ENCODE measurements around the gene LTA4H.

The LTA4H gene

GRCh38 chr12:96056646-96057455, 21.5 kb upstream of the LTA4H start:
- Histone ChIP-seq H3K9ac (ENCODE audit: low read length) (no peak overlapping the region), H2AK5ac (ENCODE audit: low read length, severe bottlenecking) (no peak overlapping the region), H2BK5ac (ENCODE audit: low read depth, low read length, poor library complexity, severe bottlenecking) (no peak overlapping the region), H3K36me3 (ENCODE audit: control insufficient read depth in 1 of 2, insufficient read depth in 2 of 2, low read depth in 1 of 2, low read length in 2 of 2) (no peaks in the 10 kb centered on the region), H3K4me2 (ENCODE audit: low read length, poor library complexity, severe bottlenecking) (no peak overlapping the region), H3K9me3 (ENCODE audit: control insufficient read depth, low read length) (peaks cover 7% of the 10 kb centered on the region), H4K8ac (ENCODE audit: low read length) (no peak overlapping the region), H4K91ac (ENCODE audit: low read length) (no peak overlapping the region), H2AFZ (ENCODE audit: low read depth, low read length) (no peak overlapping the region), H3K23ac (ENCODE audit: low read length in 2 of 2) (no peak overlapping the region), H2BK120ac (ENCODE audit: low read depth, low read length) (no peak overlapping the region), H2BK15ac (ENCODE audit: low read depth, poor library complexity, severe bottlenecking) (no peak overlapping the region), H2BK12ac (ENCODE audit: low read length in 2 of 2) (no peak overlapping the region), H3K27ac (ENCODE audit: low read length, poor library complexity, severe bottlenecking) (no peak overlapping the region), H3K4ac (ENCODE audit: low read depth in 1 of 2, low read length in 2 of 2) (no peak overlapping the region), H3K18ac (ENCODE audit: low read depth in 1 of 2, low read length in 2 of 2) (no peak overlapping the region), H3K79me1 (replicated peaks; ENCODE audit: low read length, poor library complexity, severe bottlenecking) (no peaks in the 10 kb centered on the region), H3K4me3 (ENCODE audit: insufficient read depth in 1 of 2, low read depth in 1 of 2, low read length in 2 of 2) (no peak overlapping the region), H3K27me3 (ENCODE audit: control insufficient read depth in 1 of 2, insufficient read depth in 1 of 2, low read length in 2 of 2) (no peaks in the 10 kb centered on the region), H3K4me1 (ENCODE audit: control insufficient read depth, insufficient read depth, low read depth, low read length) (no peaks in the 10 kb centered on the region), H3K14ac (ENCODE audit: low read length in 2 of 2) (no peak overlapping the region)
- 94% methylated on average over 7 of the region's 8 CpGs for WGBS
- no peak for DNase-seq

- no peak overlapping the region for H3K27ac ChIP-seq (ENCODE audit: low read length, poor library complexity, severe bottlenecking)
- no peak overlapping the region for H3K14ac ChIP-seq (ENCODE audit: low read length in 2 of 2)
- H3K9ac ChIP-seq (ENCODE audit: low read length): no peak overlapping the region
- no peak overlapping the region for H2BK15ac ChIP-seq (ENCODE audit: low read depth, poor library complexity, severe bottlenecking)
- H2AFZ ChIP-seq (ENCODE audit: low read depth, low read length): no peak overlapping the region
- H3K23ac ChIP-seq (ENCODE audit: low read length in 2 of 2): no peak overlapping the region
- H3K4me1 ChIP-seq (ENCODE audit: control insufficient read depth, insufficient read depth, low read depth, low read length): no peaks in the 10 kb centered on the region
- H3K4me2 ChIP-seq (ENCODE audit: low read length, poor library complexity, severe bottlenecking): no peak overlapping the region
- peaks cover 7% of the 10 kb centered on the region for H3K9me3 ChIP-seq (ENCODE audit: control insufficient read depth, low read length)
- H4K8ac ChIP-seq (ENCODE audit: low read length): no peak overlapping the region
- no peaks in the 10 kb centered on the region for H3K79me1 ChIP-seq (replicated peaks; ENCODE audit: low read length, poor library complexity, severe bottlenecking)
- H3K18ac ChIP-seq (ENCODE audit: low read depth in 1 of 2, low read length in 2 of 2): no peak overlapping the region
- no peak overlapping the region for H2AK5ac ChIP-seq (ENCODE audit: low read length, severe bottlenecking)
- H3K36me3 ChIP-seq (ENCODE audit: control insufficient read depth in 1 of 2, insufficient read depth in 2 of 2, low read depth in 1 of 2, low read length in 2 of 2): no peaks in the 10 kb centered on the region
- H2BK120ac ChIP-seq (ENCODE audit: low read depth, low read length): no peak overlapping the region
- H4K91ac ChIP-seq (ENCODE audit: low read length): no peak overlapping the region
- H3K4ac ChIP-seq (ENCODE audit: low read depth in 1 of 2, low read length in 2 of 2): no peak overlapping the region
- no peak overlapping the region for H2BK5ac ChIP-seq (ENCODE audit: low read depth, low read length, poor library complexity, severe bottlenecking)
- no peaks in the 10 kb centered on the region for H3K27me3 ChIP-seq (ENCODE audit: control insufficient read depth in 1 of 2, insufficient read depth in 1 of 2, low read length in 2 of 2)
- WGBS: 98% methylated on average over 3 of the region's 4 CpGs
- H2BK12ac ChIP-seq (ENCODE audit: low read length in 2 of 2): no peak overlapping the region
- no peak overlapping the region for H3K4me3 ChIP-seq (ENCODE audit: insufficient read depth in 1 of 2, low read depth in 1 of 2, low read length in 2 of 2)
- DNase-seq: no peak
Measured at GRCh38 chr12:96054244-96054610, 18.8 kb upstream of the LTA4H start.

GRCh38 chr12:96053476-96054243, 18.3 kb upstream of the LTA4H start:
- Histone ChIP-seq H3K79me1 (replicated peaks; ENCODE audit: low read length, poor library complexity, severe bottlenecking) (no peaks in the 10 kb centered on the region), H3K18ac (ENCODE audit: low read depth in 1 of 2, low read length in 2 of 2) (no peak overlapping the region), H3K4me3 (ENCODE audit: insufficient read depth in 1 of 2, low read depth in 1 of 2, low read length in 2 of 2) (no peak overlapping the region), H2AFZ (ENCODE audit: low read depth, low read length) (no peak overlapping the region), H2BK12ac (ENCODE audit: low read length in 2 of 2) (no peak overlapping the region), H2BK5ac (ENCODE audit: low read depth, low read length, poor library complexity, severe bottlenecking) (no peak overlapping the region), H3K4ac (ENCODE audit: low read depth in 1 of 2, low read length in 2 of 2) (no peak overlapping the region), H2BK120ac (ENCODE audit: low read depth, low read length) (no peak overlapping the region), H3K4me2 (ENCODE audit: low read length, poor library complexity, severe bottlenecking) (no peak overlapping the region), H3K9me3 (ENCODE audit: control insufficient read depth, low read length) (peaks cover 7% of the 10 kb centered on the region), H3K27me3 (ENCODE audit: control insufficient read depth in 1 of 2, insufficient read depth in 1 of 2, low read length in 2 of 2) (no peaks in the 10 kb centered on the region), H3K23ac (ENCODE audit: low read length in 2 of 2) (no peak overlapping the region), H3K36me3 (ENCODE audit: control insufficient read depth in 1 of 2, insufficient read depth in 2 of 2, low read depth in 1 of 2, low read length in 2 of 2) (no peaks in the 10 kb centered on the region), H3K4me1 (ENCODE audit: control insufficient read depth, insufficient read depth, low read depth, low read length) (no peaks in the 10 kb centered on the region), H4K8ac (ENCODE audit: low read length) (no peak overlapping the region), H2BK15ac (ENCODE audit: low read depth, poor library complexity, severe bottlenecking) (no peak overlapping the region), H4K91ac (ENCODE audit: low read length) (no peak overlapping the region), H3K14ac (ENCODE audit: low read length in 2 of 2) (no peak overlapping the region), H3K27ac (ENCODE audit: low read length, poor library complexity, severe bottlenecking) (no peak overlapping the region), H3K9ac (ENCODE audit: low read length) (no peak overlapping the region), H2AK5ac (ENCODE audit: low read length, severe bottlenecking) (no peak overlapping the region)
- no peak for DNase-seq
- 90% methylated on average over 3 of the region's 5 CpGs for WGBS

GRCh38 chr12:96051756-96052485, 16.5 kb upstream of the LTA4H start:
- Histone ChIP-seq H3K23ac (ENCODE audit: low read length in 2 of 2) (no peak overlapping the region), H3K18ac (ENCODE audit: low read depth in 1 of 2, low read length in 2 of 2) (no peak overlapping the region), H3K9ac (ENCODE audit: low read length) (no peak overlapping the region), H3K9me3 (ENCODE audit: control insufficient read depth, low read length) (peaks cover 4% of the 10 kb centered on the region), H3K27me3 (ENCODE audit: control insufficient read depth in 1 of 2, insufficient read depth in 1 of 2, low read length in 2 of 2) (no peaks in the 10 kb centered on the region), H3K14ac (ENCODE audit: low read length in 2 of 2) (no peak overlapping the region), H2AFZ (ENCODE audit: low read depth, low read length) (peak overlapping the region; percentile 31), H3K4ac (ENCODE audit: low read depth in 1 of 2, low read length in 2 of 2) (no peak overlapping the region), H2BK12ac (ENCODE audit: low read length in 2 of 2) (no peak overlapping the region), H2AK5ac (ENCODE audit: low read length, severe bottlenecking) (no peak overlapping the region), H2BK120ac (ENCODE audit: low read depth, low read length) (no peak overlapping the region), H2BK15ac (ENCODE audit: low read depth, poor library complexity, severe bottlenecking) (no peak overlapping the region), H3K36me3 (ENCODE audit: control insufficient read depth in 1 of 2, insufficient read depth in 2 of 2, low read depth in 1 of 2, low read length in 2 of 2) (no peaks in the 10 kb centered on the region), H3K4me2 (ENCODE audit: low read length, poor library complexity, severe bottlenecking) (no peak overlapping the region), H4K91ac (ENCODE audit: low read length) (no peak overlapping the region), H3K27ac (ENCODE audit: low read length, poor library complexity, severe bottlenecking) (no peak overlapping the region), H4K8ac (ENCODE audit: low read length) (peak overlapping the region; percentile 57), H3K79me1 (replicated peaks; ENCODE audit: low read length, poor library complexity, severe bottlenecking) (no peaks in the 10 kb centered on the region), H2BK5ac (ENCODE audit: low read depth, low read length, poor library complexity, severe bottlenecking) (no peak overlapping the region), H3K4me1 (ENCODE audit: control insufficient read depth, insufficient read depth, low read depth, low read length) (peaks cover 4% of the 10 kb centered on the region), H3K4me3 (ENCODE audit: insufficient read depth in 1 of 2, low read depth in 1 of 2, low read length in 2 of 2) (no peak overlapping the region)
- 87% methylated on average over 1 of the region's 2 CpGs for WGBS
- no peak for DNase-seq

All from mesenchymal stem cell (in vitro differentiated cells and primary cell).